Liver (tissue), 9 donors: ENCODE data around the gene CDH16. TPM values are rescaled to one million over a fixed set of nuclear protein-coding genes. Genes with fewer than 3 reads are reported as not detected.
A peak's percentile ranks its signal among the peaks of the same experiment; 100 is the strongest.

Experiments
- DNase-seq: peaks from one replicate; pipeline ENCODE4 v3.0.0-alpha.2; 2017; ENCODE audit warnings: low spot score
- H3K27ac ChIP-seq, 2 donors: one replicate each; pipeline ENCODE4 v1.7.0; 2013; ENCODE audit warnings: inconsistent platforms in 2 of 2, low read length in 2 of 2, control low read depth in 1 of 2, low read depth in 1 of 2, mild to moderate bottlenecking in 1 of 2
- H3K27me3 ChIP-seq, 4 donors: one replicate each; pipeline versions ENCODE4 v1.6.1 to v1.7.0; 2013; ENCODE audit warnings: low read length in 3 of 4, inconsistent platforms in 1 of 4, mild to moderate bottlenecking in 1 of 4, moderate library complexity in 1 of 4; ENCODE audit not compliant: control insufficient read depth in 4 of 4, insufficient read depth in 4 of 4
- H3K36me3 ChIP-seq, 4 donors: one replicate each; pipeline versions ENCODE4 v1.6.1 to v1.7.0; 2013; ENCODE audit warnings: low read length in 3 of 4, mild to moderate bottlenecking in 3 of 4, low read depth in 1 of 4, moderate library complexity in 1 of 4; ENCODE audit not compliant: control insufficient read depth in 4 of 4, insufficient read depth in 3 of 4
- H3K4me1 ChIP-seq, 4 donors: one replicate each; pipeline versions ENCODE4 v1.6.1 to v1.7.0; 2013; ENCODE audit warnings: low read length in 3 of 4, mild to moderate bottlenecking in 3 of 4, moderate library complexity in 1 of 4; ENCODE audit not compliant: control insufficient read depth in 4 of 4, insufficient read depth in 4 of 4
- H3K4me3 ChIP-seq, 3 donors: one replicate each; pipeline versions ENCODE4 v1.6.1 to v1.7.0; 2013; ENCODE audit warnings: low read length in 3 of 3, control low read depth in 1 of 3, low read depth in 1 of 3, mild to moderate bottlenecking in 1 of 3
- H3K9ac ChIP-seq, 2 donors: one replicate each; pipeline ENCODE4 v1.7.0; 2013; ENCODE audit warnings: low read length in 2 of 2, mild to moderate bottlenecking in 2 of 2, moderate library complexity in 2 of 2, control low read depth in 1 of 2, low read depth in 1 of 2
- H3K9me3 ChIP-seq, 4 donors: one replicate each; pipeline versions ENCODE4 v1.6.1 to v1.7.0; 2013; ENCODE audit warnings: low read length in 3 of 4; ENCODE audit not compliant: control insufficient read depth in 4 of 4
- ATF3 ChIP-seq: IDR thresholded peaks from 2 replicates; pipeline ENCODE4 v1.6.1; 2016; ENCODE audit warnings: antibody characterized with exemption
- CTCF ChIP-seq: fragments of 150-350 bp; IDR thresholded peaks from 2 replicates; pipeline ENCODE4 v1.5.1; 2017; ENCODE audit warnings: improper control_type of control experiment, low read depth, low read length; ENCODE audit not compliant: missing input control
- EGR1 ChIP-seq, 2 donors: IDR thresholded peaks; 2 replicates each; pipeline ENCODE4 v1.6.1; 2016 to 2018; ENCODE audit warnings: antibody characterized with exemption in 2 of 2, low read depth in 2 of 2
- FOXA1 ChIP-seq: IDR thresholded peaks from 2 replicates; pipeline ENCODE4 v1.6.1; 2016; ENCODE audit warnings: antibody characterized with exemption
- FOXA2 ChIP-seq: IDR thresholded peaks from 2 replicates; pipeline ENCODE4 v1.6.1; 2016; ENCODE audit warnings: antibody characterized with exemption
- GABPA ChIP-seq, 2 donors: IDR thresholded peaks in 1 of 2; conservative IDR thresholded peaks in 1 of 2; 2 replicates each; pipeline ENCODE4 v1.6.1; 2016; ENCODE audit warnings: antibody characterized with exemption in 2 of 2, mild to moderate bottlenecking in 1 of 2, moderate library complexity in 1 of 2
- HNF4A ChIP-seq, 2 donors: conservative IDR thresholded peaks; 2 replicates each; pipeline ENCODE4 v1.6.1; 2016; ENCODE audit warnings: antibody characterized with exemption in 2 of 2, mild to moderate bottlenecking in 2 of 2
- HNF4G ChIP-seq: IDR thresholded peaks from 2 replicates; pipeline ENCODE4 v1.6.1; 2016; ENCODE audit warnings: antibody characterized with exemption
- JUND ChIP-seq, 2 donors: IDR thresholded peaks; 2 replicates each; pipeline ENCODE4 v1.6.1; 2016; ENCODE audit warnings: antibody characterized with exemption in 2 of 2
- MAX ChIP-seq: IDR thresholded peaks from 2 replicates; pipeline ENCODE4 v1.6.1; 2016; ENCODE audit warnings: antibody characterized with exemption
- NR2F2 ChIP-seq: IDR thresholded peaks from 2 replicates; pipeline ENCODE4 v1.6.1; 2016; ENCODE audit warnings: antibody characterized with exemption
- RAD21 ChIP-seq, 2 donors: IDR thresholded peaks; 2 replicates each; pipeline ENCODE4 v1.6.1; 2016; ENCODE audit warnings: antibody characterized with exemption in 2 of 2, mild to moderate bottlenecking in 2 of 2
- REST ChIP-seq: IDR thresholded peaks from 2 replicates; pipeline ENCODE4 v1.6.1; 2016; ENCODE audit warnings: antibody characterized with exemption, mild to moderate bottlenecking
- RXRA ChIP-seq, 2 donors: IDR thresholded peaks; 2 replicates each; pipeline ENCODE4 v1.6.1; 2017 to 2018; ENCODE audit warnings: antibody characterized with exemption in 2 of 2, mild to moderate bottlenecking in 1 of 2
- SP1 ChIP-seq: IDR thresholded peaks from 2 replicates; pipeline ENCODE4 v1.6.1; 2018; ENCODE audit warnings: antibody characterized with exemption, mild to moderate bottlenecking
- TAF1 ChIP-seq: conservative IDR thresholded peaks from 2 replicates; pipeline ENCODE4 v1.6.1; 2016; ENCODE audit warnings: antibody characterized with exemption, mild to moderate bottlenecking
- YY1 ChIP-seq: IDR thresholded peaks from 2 replicates; pipeline ENCODE4 v1.6.1; 2016; ENCODE audit warnings: antibody characterized with exemption, mild to moderate bottlenecking
- ZBTB33 ChIP-seq: IDR thresholded peaks from 2 replicates; pipeline ENCODE4 v1.6.1; 2016; ENCODE audit warnings: antibody characterized with exemption
- WGBS: extraction: QIAGEN DNeasy Blood & Tissue Kit; methylation state at CpG from one replicate; pipeline ENCODE4 v1.1.7; 2013; 5-methylcytosine and 5-hydroxymethylcytosine counted together
- polyA plus RNA-seq, 2 donors: library from polyadenylated mRNA; stranded (reverse) in 1 of 2; unstranded in 1 of 2; fragments of 200-250 nt in 1 of 2; fragments of >200 nt in 1 of 2; fragmentation: Nextera tagmentation in 1 of 2; extraction: Ambion mirVana in 1 of 2; gene quantifications; one replicate each; pipeline versions ENCODE4 v1.2.1 to v1.2.3, GENCODE V29; 2013 to 2015
- total RNA-seq, 2 donors: library from RNA; depleted of rRNA; stranded (reverse); fragments of >200 nt; gene quantifications; one replicate each; pipeline ENCODE4 v1.2.3, GENCODE V29; 2014
- donor health status: healthy.
- donor health status: healthy.
- donor health status: healthy.
- donor health status: healthy.
- donor health status: healthy.

CDH16 gene
- total and polyA plus RNA-seq, 4 donors = 0.56 TPM; not detected in 3

- Histone ChIP-seq H3K9ac (no peak overlapping the region), H3K4me1 (peaks cover 6 to 22% (median 17%) of the 10 kb centered on the region in 4 donors)
- WGBS = 53% methylated on average over 9 of the region's 9 CpGs
These were observed 18.6 kb downstream of the CDH16 start for GRCh38 chr16:66899945-66900710.

GRCh38 chr16:66899310-66899944 is 19.3 kb downstream of the CDH16 start:
- peak; percentile 43 for TF ChIP-seq SP1
- TF ChIP-seq FOXA2 = no peak
- TF ChIP-seq ZBTB33 = no peak
- peak; percentile 76 to 82 for TF ChIP-seq HNF4A (conservative IDR thresholded peaks at IDR 0.05)
- TF ChIP-seq REST = no peak
- TF ChIP-seq FOXA1 = no peak
- TF ChIP-seq JUND (IDR thresholded peaks at IDR 0.05) = no peak
- no peak for TF ChIP-seq YY1
- TF ChIP-seq NR2F2 = peak; percentile 39
- no peak for TF ChIP-seq RAD21 (IDR thresholded peaks at IDR 0.05)
- no peak for TF ChIP-seq TAF1
- TF ChIP-seq ATF3 = no peak
- peak; percentile 58 to 81 for TF ChIP-seq RXRA (IDR thresholded peaks at IDR 0.05)
- no peak for TF ChIP-seq CTCF
- no peak for TF ChIP-seq EGR1 (IDR thresholded peaks at IDR 0.05; ENCODE audit: low read depth in 2 of 2)
- no peak for TF ChIP-seq HNF4G
- TF ChIP-seq GABPA (IDR thresholded peaks at IDR 0.05 in 1 of 2, conservative IDR thresholded peaks at IDR 0.05 in 1 of 2) = no peak
- TF ChIP-seq MAX = no peak
- Histone ChIP-seq H3K36me3 (no peaks in the 10 kb centered on the region), H3K9ac (no peak overlapping the region), H3K27me3 (no peaks in the 10 kb centered on the region), H3K4me1 (peaks cover 6 to 22% (median 17%) of the 10 kb centered on the region in 4 donors), H3K4me3 (no peak overlapping the region), H3K9me3 (no peaks in the 10 kb centered on the region), H3K27ac (peak overlapping the region; percentile 9 to 61)
- DNase-seq = no peak
- WGBS = 65% methylated on average over 6 of the region's 6 CpGs

More at GRCh38 chr16:66899945-66900710, 18.6 kb downstream of the CDH16 start:
- Histone ChIP-seq H3K27me3 (no peaks in the 10 kb centered on the region), H3K9me3 (no peaks in the 10 kb centered on the region), H3K36me3 (no peaks in the 10 kb centered on the region), H3K27ac (peak overlapping the region; percentile 9 to 61), H3K4me3 (no peak overlapping the region)
- peak; percentile 70 for DNase-seq
- TF ChIP-seq JUND (IDR thresholded peaks at IDR 0.05) (peak in 1 of 2 donors; percentile 27), SP1 (peak; percentile 5), GABPA (IDR thresholded peaks at IDR 0.05 in 1 of 2, conservative IDR thresholded peaks at IDR 0.05 in 1 of 2) (no peak)
